Measurements from ENCODE around the gene DCPS.
"Not testable (repeated sequence)": the region's sequence is repeated elsewhere in the genome, so short reads cannot be mapped to it uniquely, and the experiment has no call there.

Gene DCPS

GRCh38 chr11:126303623-126304456 is at the start of gene DCPS:
Gene DCPS, plus strand, starts transcription at chr11:126304060. Its CDS starts 21 bp downstream, at chr11:126304081.
- peak; percentile 82 to 85 for DNase-seq

GRCh38 chr11:126254819-126255218 is 49.0 kb upstream of the DCPS start:
- no peak for DNase-seq

GRCh38 chr11:126255507-126255906 is 48.4 kb upstream of the DCPS start:
- DNase-seq = not testable (repeated sequence)

- DNase-seq = no peak
Observed at GRCh38 chr11:126256216-126256615, 47.6 kb upstream of the DCPS start.

- DNase-seq = no peak
Observed at GRCh38 chr11:126257144-126257543, 46.7 kb upstream of the DCPS start.

- DNase-seq = no peak
Observed at GRCh38 chr11:126257764-126258163, 46.1 kb upstream of the DCPS start.

GRCh38 chr11:126262216-126262615 is 41.6 kb upstream of the DCPS start:
- DNase-seq = no peak

GRCh38 chr11:126263489-126263888 is 40.4 kb upstream of the DCPS start:
- no peak for DNase-seq

- DNase-seq = no peak
Observed at GRCh38 chr11:126265811-126266210, 38.0 kb upstream of the DCPS start.

- DNase-seq = no peak
Observed at GRCh38 chr11:126267650-126268049, 36.2 kb upstream of the DCPS start.

- DNase-seq = no peak
Observed at GRCh38 chr11:126268361-126268707, 35.5 kb upstream of the DCPS start.

- DNase-seq = peak; percentile 99 to 100
Observed at GRCh38 chr11:126268708-126269579, 34.9 kb upstream of the DCPS start, which contains the start of the genes FOXRED1 and SRPRA. Gene FOXRED1, plus strand, starts transcription at chr11:126269154. Its CDS starts 53 bp downstream, at chr11:126269207. Gene SRPRA, minus strand, starts transcription at chr11:126268895. Its CDS starts 91 bp downstream, at chr11:126268804.

- DNase-seq = no peak
Observed at GRCh38 chr11:126277322-126277721, 26.5 kb upstream of the DCPS start.

GRCh38 chr11:126277780-126278179 is 26.1 kb upstream of the DCPS start:
- no peak for DNase-seq

GRCh38 chr11:126279191-126279590 is 24.7 kb upstream of the DCPS start:
- DNase-seq = no peak

GRCh38 chr11:126280595-126280994 is 23.3 kb upstream of the DCPS start:
- DNase-seq = no peak

- no peak for DNase-seq
Observed at GRCh38 chr11:126281245-126281644, 22.6 kb upstream of the DCPS start.

- no peak for DNase-seq
Observed at GRCh38 chr11:126281666-126282175, 22.1 kb upstream of the DCPS start.

- DNase-seq = peak; percentile 24 to 35
Observed at GRCh38 chr11:126282361-126282735, 21.5 kb upstream of the DCPS start.

- peak; percentile 42 to 48 for DNase-seq
Observed at GRCh38 chr11:126282736-126283591, 20.9 kb upstream of the DCPS start, which contains the start of gene TIRAP. Gene TIRAP, plus strand, starts transcription at chr11:126283093. Its CDS starts 7,802 bp downstream, at chr11:126290895.

GRCh38 chr11:126284829-126285228 is 19.0 kb upstream of the DCPS start:
- DNase-seq = peak; percentile 78 to 83

- DNase-seq = no peak
Observed at GRCh38 chr11:126288237-126288636, 15.6 kb upstream of the DCPS start.

All from stimulated activated CD4-positive, alpha-beta T cell treated with anti-CD3 and anti-CD28 coated beads, Interleukin-4, amount 100 ng/mL, for 4 hours (primary cell).